ENCODE measurements around the gene SNX9. TPM values are rescaled to one million over a fixed set of nuclear protein-coding genes. Genes with fewer than 3 reads are reported as not detected.

SNX9 gene
- total RNA-seq, 1 experiment from 2014 or later: 33.1 TPM

GRCh38 chr6:157983406-157984119, 160.5 kb downstream of the SNX9 start:
- Mint-ChIP-seq H3K4me1 (ENCODE audit: insufficient read depth, unreplicated experiment) (no peaks in the 10 kb centered on the region), H3K4me3 (ENCODE audit: unreplicated experiment) (peak overlapping the region; percentile 72), H3K9me3 (ENCODE audit: unreplicated experiment) (no peaks in the 10 kb centered on the region), H3K27ac (ENCODE audit: low read depth, unreplicated experiment) (no peak overlapping the region), H3K27me3 (ENCODE audit: insufficient read depth, unreplicated experiment) (no peaks in the 10 kb centered on the region), H3K36me3 (ENCODE audit: insufficient read depth, unreplicated experiment) (no peaks in the 10 kb centered on the region)
- POLR2A ChIA-PET: interaction anchor here (0.6 to 1.3 kb wide), 7 partner anchors 58 to 247 kb away, joined by 3 to 5 read pairs (median 4); no protein-coding TSS in a partner anchor
- CTCF ChIA-PET: interaction anchor here (0.6 to 4.3 kb wide), 4 partner anchors 61 to 515 kb away, joined by 3 to 18 read pairs (median 3); no protein-coding TSS in a partner anchor
- intact Hi-C loops (cut with micrococcal nuclease): loop anchor here (5.0 kb wide), 1 partner anchor 159 kb away; no protein-coding TSS in a partner anchor
- TSS peak; percentile 29 for BruUV-seq (replicated peaks)
- TF ChIP-seq CTCF (IDR thresholded peaks at IDR 0.05; ENCODE audit: unreplicated experiment): no peak
- no peak for DNase-seq (ENCODE audit: unreplicated experiment)

GRCh38 chr6:157984128-157984527, 161.1 kb downstream of the SNX9 start:
- intact Hi-C loops (cut with micrococcal nuclease): loop anchor here (5.0 kb wide), 1 partner anchor 158 kb away; no protein-coding TSS in a partner anchor
- BruUV-seq (replicated peaks): no TSS peak
- H3K4me3 Mint-ChIP-seq (ENCODE audit: unreplicated experiment): no peak overlapping the region
- no peak overlapping the region for H3K27ac Mint-ChIP-seq (ENCODE audit: low read depth, unreplicated experiment)
- H3K27me3 Mint-ChIP-seq (ENCODE audit: insufficient read depth, unreplicated experiment): no peaks in the 10 kb centered on the region
- DNase-seq (ENCODE audit: unreplicated experiment): no peak
- no peaks in the 10 kb centered on the region for H3K9me3 Mint-ChIP-seq (ENCODE audit: unreplicated experiment)
- no peak for TF ChIP-seq CTCF (IDR thresholded peaks at IDR 0.05; ENCODE audit: unreplicated experiment)
- ChIA-PET POLR2A (interaction anchor here (0.6 to 1.3 kb wide), 2 partner anchors 58 to 247 kb away, joined by 3 to 4 read pairs; no protein-coding TSS in a partner anchor), CTCF (interaction anchor here (0.7 to 4.3 kb wide), 2 partner anchors 89 to 514 kb away, joined by 3 to 18 read pairs; no protein-coding TSS in a partner anchor)
- H3K36me3 Mint-ChIP-seq (ENCODE audit: insufficient read depth, unreplicated experiment): no peaks in the 10 kb centered on the region
- H3K4me1 Mint-ChIP-seq (ENCODE audit: insufficient read depth, unreplicated experiment): no peaks in the 10 kb centered on the region

GRCh38 chr6:157984686-157985225, 161.7 kb downstream of the SNX9 start:
- BruUV-seq (replicated peaks): no TSS peak
- DNase-seq (ENCODE audit: unreplicated experiment): no peak
- POLR2A ChIA-PET: no interaction called here
- H3K27me3 Mint-ChIP-seq (ENCODE audit: insufficient read depth, unreplicated experiment): no peaks in the 10 kb centered on the region
- no peaks in the 10 kb centered on the region for H3K4me1 Mint-ChIP-seq (ENCODE audit: insufficient read depth, unreplicated experiment)
- no peaks in the 10 kb centered on the region for H3K9me3 Mint-ChIP-seq (ENCODE audit: unreplicated experiment)
- H3K4me3 Mint-ChIP-seq (ENCODE audit: unreplicated experiment): no peak overlapping the region
- no peak for TF ChIP-seq CTCF (IDR thresholded peaks at IDR 0.05; ENCODE audit: unreplicated experiment)
- CTCF ChIA-PET: interaction anchor here (4.3 kb wide), 1 partner anchor 88 kb away, joined by 18 read pairs; no protein-coding TSS in a partner anchor
- H3K36me3 Mint-ChIP-seq (ENCODE audit: insufficient read depth, unreplicated experiment): no peaks in the 10 kb centered on the region
- H3K27ac Mint-ChIP-seq (ENCODE audit: low read depth, unreplicated experiment): no peak overlapping the region
- intact Hi-C loops (cut with micrococcal nuclease): loop anchor here (5.0 kb wide), 1 partner anchor 158 kb away; no protein-coding TSS in a partner anchor

- intact Hi-C loops (cut with micrococcal nuclease): no loop called here
- peaks cover 7% of the 10 kb centered on the region for H3K4me1 Mint-ChIP-seq (ENCODE audit: insufficient read depth, unreplicated experiment)
- CTCF ChIA-PET: interaction anchor here (0.6 to 4.3 kb wide), 3 partner anchors 84 to 187 kb away, joined by 3 to 18 read pairs (median 4); no protein-coding TSS in a partner anchor
These were observed 162.5 kb downstream of the SNX9 start for GRCh38 chr6:157985378-157986155.

More at GRCh38 chr6:157985378-157986155, 162.5 kb downstream of the SNX9 start:
- DNase-seq (ENCODE audit: unreplicated experiment): no peak
- no peaks in the 10 kb centered on the region for H3K36me3 Mint-ChIP-seq (ENCODE audit: insufficient read depth, unreplicated experiment)
- no peaks in the 10 kb centered on the region for H3K9me3 Mint-ChIP-seq (ENCODE audit: unreplicated experiment)
- no peak overlapping the region for H3K4me3 Mint-ChIP-seq (ENCODE audit: unreplicated experiment)
- POLR2A ChIA-PET: no interaction called here
- TF ChIP-seq CTCF (IDR thresholded peaks at IDR 0.05; ENCODE audit: unreplicated experiment): no peak
- H3K27ac Mint-ChIP-seq (ENCODE audit: low read depth, unreplicated experiment): no peak overlapping the region
- no peaks in the 10 kb centered on the region for H3K27me3 Mint-ChIP-seq (ENCODE audit: insufficient read depth, unreplicated experiment)
- BruUV-seq (replicated peaks): no TSS peak

Measured in MCF 10A (cell line).